ENCODE data around the gene APOL6. TPM values are rescaled to one million over a fixed set of nuclear protein-coding genes. Genes with fewer than 3 reads are reported as not detected.
A peak's percentile ranks its signal among the peaks of the same experiment; 100 is the strongest.

APOL6 gene
- total and polyA plus RNA-seq, 9 of the 15 experiments (the other 6 are each of a cell fraction or from before 2014, with no cell fraction given): 0.29 to 1.2 (median 0.70) TPM

GRCh38 chr22:35618427-35619223, 29.6 kb upstream of the APOL6 start (continued):
- TF ChIP-seq HES1 (IDR thresholded peaks at IDR 0.05; ENCODE audit: low read depth) (no peak), ZBTB34 (CRISPR knock-in tag; IDR thresholded peaks at IDR 0.05) (no peak), SMAD1 (IDR thresholded peaks at IDR 0.05; ENCODE audit: low read depth, low read length, partially characterized antibody) (no peak)

GRCh38 chr22:35619336-35620094, 28.7 kb upstream of the APOL6 start:
- no peaks in the 10 kb centered on the region for H3K79me2 ChIP-seq (ENCODE audit: control insufficient read depth, insufficient read depth, low read length)
- intact Hi-C loops (cut with micrococcal nuclease) (loop anchor here (5.0 kb wide), 1 partner anchor 32 kb away; no protein-coding TSS in a partner anchor), in situ Hi-C loops (cut with MboI) (loop anchor here (10.0 kb wide), 2 partner anchors 305 to 505 kb away; no protein-coding TSS in a partner anchor)
- FAIRE-seq (no peak), ATAC-seq (peak; percentile 65), DNase-seq (ENCODE audit: extremely low read depth in 1 of 4, low spot score in 3 of 4) (no peak)
- H3K9me1 ChIP-seq (ENCODE audit: control insufficient read depth, insufficient read depth, low read length): no peaks in the 10 kb centered on the region
- ChIA-PET CTCF (ENCODE audit: low intra/inter-chr PET ratio) (no interaction called here), POLR2A (interaction anchor here (0.6 to 1.4 kb wide), 2 partner anchors 9 to 103 kb away, joined by 3 to 5 read pairs; no protein-coding TSS in a partner anchor)
- no peak overlapping the region for H3K27ac ChIP-seq (ENCODE audit: extremely low read depth, low read depth, low read length)
- H3K36me3 ChIP-seq (ENCODE audit: control insufficient read depth, insufficient read depth, low read length): no peaks in the 10 kb centered on the region
- H3K4me2 ChIP-seq (ENCODE audit: insufficient read depth, low read length): no peak overlapping the region
- no peaks in the 10 kb centered on the region for H3K9me3 ChIP-seq (replicated peaks; ENCODE audit: control insufficient read depth, insufficient read depth, low read depth, low read length)
- H3K27me3 ChIP-seq (ENCODE audit: control insufficient read depth in 2 of 2, insufficient read depth in 2 of 2, low read length in 2 of 2): peaks cover 0 to 5% of the 10 kb centered on the region in 2 experiments; a peak in 2 of 5 replicates
- TF ChIP-seq ZNF436 (CRISPR knock-in tag; IDR thresholded peaks at IDR 0.05): no peak
- TF ChIP-seq CTCF (IDR thresholded peaks at IDR 0.05 in 2 of 3, conservative IDR thresholded peaks at IDR 0.05 in 1 of 3; ENCODE audit: insufficient read depth in 2 of 3, low read depth in 1 of 3, low read length in 3 of 3): peak in 2 of 3 experiments; percentile 12 to 33; a peak in 4 of 6 replicates
- TF ChIP-seq EGR1 (conservative IDR thresholded peaks at IDR 0.05): no peak
- TF ChIP-seq ZNF146 (CRISPR knock-in tag; IDR thresholded peaks at IDR 0.05; ENCODE audit: unreplicated experiment): no peak
- no peak for TF ChIP-seq STAG1 (CRISPR knock-in tag; IDR thresholded peaks at IDR 0.05; ENCODE audit: borderline replicate concordance)
- TF ChIP-seq PCBP2 (IDR thresholded peaks at IDR 0.05; ENCODE audit: low read depth, low read length, poor library complexity, severe bottlenecking): no peak
- peaks cover 0 to 7% of the 10 kb centered on the region in 2 experiments; a peak in 3 of 5 replicates for H3K4me1 ChIP-seq (replicated peaks in 1 of 2; ENCODE audit: control insufficient read depth in 2 of 2, insufficient read depth in 2 of 2, low read length in 2 of 2)
- no peak overlapping the region for H3K4me3 ChIP-seq
- no peaks in the 10 kb centered on the region for H4K20me1 ChIP-seq (replicated peaks; ENCODE audit: control insufficient read depth, insufficient read depth, low read length)
- WGBS (ENCODE audit: insufficient coverage, low coverage, missing lambda C conversion rate): 6% methylated on average over 11 of the region's 13 CpGs
- H2AFZ ChIP-seq (ENCODE audit: low read depth, low read length): no peak overlapping the region
- BruUV-seq (replicated peaks): no TSS peak
- H3K9ac ChIP-seq (ENCODE audit: insufficient read depth in 1 of 2, low read depth in 2 of 2, low read length in 2 of 2): no peak overlapping the region
